B cell (primary cell): ENCODE results near the gene FRMPD3. TPM values are rescaled to one million over a fixed set of nuclear protein-coding genes. Genes with fewer than 3 reads are reported as not detected.

Experiments used
- ATAC-seq: fragments of 200-7000 bp; cut with Tn5 transposase; one replicate; pipeline ENCODE4 v1.10.0; 2021; ENCODE audit warnings: low read depth, mild to moderate bottlenecking, moderate number of reproducible peaks, moderate library complexity
- CTCF ChIA-PET: fragments of 350-600 bp; sonication (Branson Sonifier 250); formaldehyde crosslinking; loops from one replicate; lab custom pipeline; 2021; ENCODE audit warnings: antibody characterized with exemption, inconsistent platforms; lab: Charles Lee
- POLR2A ChIA-PET: fragments of 350-600 bp; sonication (Branson Sonifier 250); formaldehyde crosslinking; loops from one replicate; lab custom pipeline; 2021; ENCODE audit warnings: antibody characterized with exemption; lab: Charles Lee
- DNase-seq: peaks from one replicate; pipeline ENCODE4 v3.0.0; 2013
- H2AFZ ChIP-seq: 2 replicates; pipeline ENCODE4 v1.6.1; 2012; ENCODE audit warnings: mild to moderate bottlenecking, low read depth, low read length; ENCODE audit not compliant: insufficient read depth, poor library complexity, severe bottlenecking
- H3K27ac ChIP-seq, 2 donors: 1 replicate in 1 of 2; 2 replicates in 1 of 2; pipeline ENCODE4 v1.5.1; 2012 to 2013; ENCODE audit warnings: low read length in 2 of 2, mild to moderate bottlenecking in 2 of 2, moderate library complexity in 1 of 2
- H3K27me3 ChIP-seq, 4 experiments: fragments of 200-600 bp in 1 of 4; sonication (generic) in 1 of 4; replicated peaks in 1 of 4; 1 replicate in 2 of 4; 2 replicates in 2 of 4; pipeline versions ENCODE4 v1.6.1 to v1.7.0; 2013 to 2016; ENCODE audit warnings: low read length in 3 of 4, mild to moderate bottlenecking in 2 of 4, mixed read lengths in 1 of 4, moderate library complexity in 1 of 4; ENCODE audit not compliant: insufficient read depth in 4 of 4, control insufficient read depth in 3 of 4; ENCODE audit errors: control extremely low read depth in 1 of 4
- H3K36me3 ChIP-seq, 2 experiments: replicated peaks in 1 of 2; 1 replicate in 1 of 2; 2 replicates in 1 of 2; pipeline versions ENCODE4 v1.6.1 to v1.7.1; 2013; ENCODE audit warnings: low read length in 1 of 2; ENCODE audit not compliant: insufficient read depth in 2 of 2, control insufficient read depth in 1 of 2; ENCODE audit errors: control extremely low read depth in 1 of 2, extremely low read depth in 1 of 2
- H3K4me1 ChIP-seq, 2 donors: fragments of 200-600 bp in 1 of 2; sonication (generic) in 1 of 2; 1 replicate in 1 of 2; 2 replicates in 1 of 2; pipeline versions ENCODE4 v1.5.1 to v1.6.1; 2013 to 2017; ENCODE audit warnings: low read length in 2 of 2; ENCODE audit not compliant: control insufficient read depth in 2 of 2, insufficient read depth in 2 of 2
- H3K4me2 ChIP-seq: replicated peaks from 2 replicates; pipeline ENCODE3; 2012; ENCODE audit warnings: mild to moderate bottlenecking, low read depth, low read length; ENCODE audit not compliant: poor library complexity, severe bottlenecking
- H3K4me3 ChIP-seq, 5 experiments: fragments of 200-600 bp in 1 of 5; sonication (generic) in 1 of 5; 1 replicate in 3 of 5; 2 replicates in 2 of 5; pipeline versions ENCODE4 v1.5.1 to v1.7.0; 2011 to 2016; ENCODE audit warnings: low read length in 4 of 5, mild to moderate bottlenecking in 4 of 5, low read depth in 2 of 5, control low read depth in 1 of 5, moderate library complexity in 1 of 5; ENCODE audit not compliant: insufficient read depth in 1 of 5; ENCODE audit errors: control extremely low read depth in 1 of 5, extremely low read depth in 1 of 5
- H3K79me2 ChIP-seq: fragments of 200-600 bp; sonication (generic); one replicate; pipeline ENCODE4 v1.6.0; 2016; ENCODE audit warnings: low read length; ENCODE audit not compliant: control insufficient read depth, insufficient read depth
- H3K9ac ChIP-seq: fragments of 200-600 bp; sonication (generic); 2 replicates; pipeline ENCODE4 v1.6.1; 2017; ENCODE audit warnings: mild to moderate bottlenecking, low read length, moderate library complexity
- H3K9me3 ChIP-seq, 3 donors: one replicate each; pipeline versions ENCODE4 v1.6.1 to v1.7.1; 2013; ENCODE audit warnings: low read length in 2 of 3; ENCODE audit not compliant: control insufficient read depth in 2 of 3, insufficient read depth in 1 of 3; ENCODE audit errors: control extremely low read depth in 1 of 3
- H4K20me1 ChIP-seq: 2 replicates; pipeline ENCODE4 v1.6.0; 2012; ENCODE audit warnings: mild to moderate bottlenecking, low read length; ENCODE audit not compliant: insufficient read depth, control insufficient read depth, poor library complexity, severe bottlenecking
- H3K27ac Mint-ChIP-seq: one replicate; pipeline ENCODE4 v1.8.0; 2021; ENCODE audit warnings: mixed read lengths
- H3K27me3 Mint-ChIP-seq: one replicate; pipeline ENCODE4 v1.8.0; 2021; ENCODE audit warnings: mixed read lengths
- H3K4me1 Mint-ChIP-seq: one replicate; pipeline ENCODE4 v1.8.0; 2021; ENCODE audit warnings: mixed read lengths
- H3K4me3 Mint-ChIP-seq: one replicate; pipeline ENCODE4 v1.8.0; 2021; ENCODE audit warnings: mixed read lengths
- H3K9me3 Mint-ChIP-seq: one replicate; pipeline ENCODE4 v1.8.0; 2022; ENCODE audit warnings: mixed read lengths; ENCODE audit not compliant: insufficient read depth
- CTCF ChIP-seq: fragments of 200-600 bp; IDR thresholded peaks from one replicate; pipeline ENCODE4 v1.8.0; 2022; ENCODE audit warnings: antibody characterized with exemption, mild to moderate bottlenecking
- EZH2 ChIP-seq: IDR thresholded peaks from 2 replicates; pipeline ENCODE4 v1.6.1; 2012; ENCODE audit warnings: borderline replicate concordance, low read depth, mild to moderate bottlenecking, moderate library complexity, low read length; ENCODE audit not compliant: insufficient read depth, poor library complexity, severe bottlenecking
- WGBS: methylation state at CpG from one replicate; pipeline ENCODE4 v1.1.5; 2013; ENCODE audit warnings: missing lambda C conversion rate; ENCODE audit not compliant: insufficient coverage; 5-methylcytosine and 5-hydroxymethylcytosine counted together
- intact Hi-C: fragments of 100-400 bp; cut with micrococcal nuclease; formaldehyde crosslinking; loops from one replicate; pipeline ENCODE4 v1.10.0; 2022
- polyA plus RNA-seq: library from polyadenylated mRNA; depleted of rRNA; stranded (reverse); fragments of >200 nt; gene quantifications from 2 replicates; pipeline ENCODE4 v1.2.3, GENCODE V29; 2012
- total RNA-seq, 2 donors: library from RNA; stranded (reverse); fragments of 120-200 nt in 1 of 2; gene quantifications; 1 replicate in 1 of 2; 2 replicates in 1 of 2; pipeline versions ENCODE4 v1.2.3 to v1.2.4, GENCODE V29; 2013 to 2022

Gene FRMPD3
- total and polyA plus RNA-seq, 2 donors (not counting 1 experiment from before 2014, with no cell fraction given): 1.1 to 2.2 TPM

- Mint-ChIP-seq H3K4me1 (no peaks in the 10 kb centered on the region), H3K4me3 (no peak overlapping the region), H3K27ac (no peak overlapping the region), H3K9me3 (no peaks in the 10 kb centered on the region), H3K27me3 (peaks cover 3% of the 10 kb centered on the region)
- H3K27ac ChIP-seq: no peak overlapping the region
- no peak overlapping the region for H3K4me2 ChIP-seq
- H3K27me3 ChIP-seq: no peaks in the 10 kb centered on the region
- no peaks in the 10 kb centered on the region for H4K20me1 ChIP-seq
- TF ChIP-seq EZH2 (no peak), CTCF (no peak)
- H3K4me1 ChIP-seq: no peaks in the 10 kb centered on the region
- DNase-seq (no peak), ATAC-seq (no peak)
- H3K36me3 ChIP-seq: no peaks in the 10 kb centered on the region
- H3K4me3 ChIP-seq: no peak overlapping the region
- no peaks in the 10 kb centered on the region for H3K79me2 ChIP-seq
- ChIA-PET CTCF (no interaction called here), POLR2A (no interaction called here)
- H3K9ac ChIP-seq: no peak overlapping the region
- WGBS: no CpG with 5 or more reads among the region's 3 CpGs
- no peaks in the 10 kb centered on the region for H3K9me3 ChIP-seq
- H2AFZ ChIP-seq: no peak overlapping the region
- intact Hi-C loops: no loop called here
These were observed 47.3 kb downstream of the FRMPD3 start for GRCh38 chrX:107496786-107497185.

Other genes with a start within 250 kb of the FRMPD3 start
- 3.2 and 3.3 TPM in 2 replicates for gene NUP62CL, start 243.2 kb upstream of the FRMPD3 start, total RNA-seq
- 0.82 and 0.89 TPM in 2 replicates for gene NUP62CL, start 243.2 kb upstream of the FRMPD3 start, polyA plus RNA-seq
- gene DNAAF6, start 243.0 kb upstream of the FRMPD3 start, total RNA-seq: not detected in 2 replicates
- not detected in 2 replicates for gene DNAAF6, start 243.0 kb upstream of the FRMPD3 start, polyA plus RNA-seq
- 45.0 and 52.1 TPM in 2 replicates for gene PRPS1, start 178.9 kb downstream of the FRMPD3 start, total RNA-seq
- gene PRPS1, start 178.9 kb downstream of the FRMPD3 start, polyA plus RNA-seq: 42.2 and 59.0 TPM in 2 replicates